GM19438 (cell line): ENCODE results near the gene ATP6V1B1.
A peak's percentile ranks its signal among the peaks of the same experiment; 100 is the strongest.

ENCODE experiments used
- ATAC-seq: cut with Tn5 transposase; IDR thresholded peaks from one replicate; pipeline ENCODE4 v1.9.1; 2021; ENCODE audit warnings: low read depth; ENCODE audit not compliant: unreplicated experiment

Gene ATP6V1B1

GRCh38 chr2:70901227-70902066 lies 34.3 kb upstream of the ATP6V1B1 start:
- no peak for ATAC-seq

DNA sequence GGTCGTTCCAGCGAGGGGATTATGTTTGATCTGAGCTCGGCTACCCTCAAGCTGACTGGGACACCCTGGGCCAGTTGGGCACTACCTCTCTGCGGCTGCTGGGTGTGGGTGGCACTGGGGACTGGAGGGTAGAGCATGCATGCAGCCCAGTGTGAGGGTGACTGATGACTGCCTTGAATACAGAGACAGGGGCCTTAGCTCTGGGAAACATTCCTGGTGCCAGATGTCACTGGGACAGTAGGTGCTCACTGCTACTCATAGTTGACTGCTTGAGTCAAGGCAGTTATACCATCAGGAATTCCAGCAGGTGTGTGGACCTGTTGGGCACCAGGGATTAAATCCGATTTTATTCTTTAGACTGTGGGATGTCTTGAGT lies 33.6 kb upstream of the ATP6V1B1 start:
- no peak for ATAC-seq

GRCh38 chr2:70902579-70902978 lies 33.1 kb upstream of the ATP6V1B1 start:
- no peak for ATAC-seq

- ATAC-seq = no peak
These were observed 32.5 kb upstream of the ATP6V1B1 start for GRCh38 chr2:70903171-70903570.

DNA sequence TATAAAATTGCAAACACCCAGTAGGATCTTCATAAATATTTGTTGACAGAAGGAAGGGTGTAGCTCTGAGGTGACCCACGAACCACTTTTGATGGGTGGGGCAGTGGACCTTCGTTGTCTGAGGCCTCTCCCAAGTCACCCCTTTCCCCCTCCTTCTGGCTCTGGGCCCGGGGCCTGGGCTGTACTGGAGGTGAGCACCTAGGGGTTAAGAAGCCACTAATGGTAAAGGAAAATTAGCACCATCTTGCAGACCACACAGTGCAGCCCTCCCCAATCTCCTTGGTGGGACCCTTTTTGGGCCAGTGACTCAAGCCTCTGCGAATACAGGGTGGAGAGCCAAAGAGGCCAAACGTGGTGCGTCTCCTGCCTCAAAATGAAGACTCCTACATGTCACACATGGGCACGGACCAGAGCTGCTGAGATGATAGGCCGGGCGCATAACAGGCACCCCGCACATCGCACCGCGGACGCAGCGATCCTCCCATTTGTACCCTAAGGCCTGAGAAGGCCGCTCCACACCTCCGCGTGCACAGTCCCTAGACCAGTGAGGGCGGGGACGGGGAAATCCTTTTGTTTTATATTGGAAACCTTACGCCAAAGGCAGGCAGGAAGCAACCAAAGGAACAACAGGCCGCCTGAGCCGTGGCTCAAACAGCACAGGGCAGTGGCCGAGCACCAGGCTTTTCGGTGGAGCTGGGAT lies 31.9 kb upstream of the ATP6V1B1 start:
- no peak for ATAC-seq

DNA sequence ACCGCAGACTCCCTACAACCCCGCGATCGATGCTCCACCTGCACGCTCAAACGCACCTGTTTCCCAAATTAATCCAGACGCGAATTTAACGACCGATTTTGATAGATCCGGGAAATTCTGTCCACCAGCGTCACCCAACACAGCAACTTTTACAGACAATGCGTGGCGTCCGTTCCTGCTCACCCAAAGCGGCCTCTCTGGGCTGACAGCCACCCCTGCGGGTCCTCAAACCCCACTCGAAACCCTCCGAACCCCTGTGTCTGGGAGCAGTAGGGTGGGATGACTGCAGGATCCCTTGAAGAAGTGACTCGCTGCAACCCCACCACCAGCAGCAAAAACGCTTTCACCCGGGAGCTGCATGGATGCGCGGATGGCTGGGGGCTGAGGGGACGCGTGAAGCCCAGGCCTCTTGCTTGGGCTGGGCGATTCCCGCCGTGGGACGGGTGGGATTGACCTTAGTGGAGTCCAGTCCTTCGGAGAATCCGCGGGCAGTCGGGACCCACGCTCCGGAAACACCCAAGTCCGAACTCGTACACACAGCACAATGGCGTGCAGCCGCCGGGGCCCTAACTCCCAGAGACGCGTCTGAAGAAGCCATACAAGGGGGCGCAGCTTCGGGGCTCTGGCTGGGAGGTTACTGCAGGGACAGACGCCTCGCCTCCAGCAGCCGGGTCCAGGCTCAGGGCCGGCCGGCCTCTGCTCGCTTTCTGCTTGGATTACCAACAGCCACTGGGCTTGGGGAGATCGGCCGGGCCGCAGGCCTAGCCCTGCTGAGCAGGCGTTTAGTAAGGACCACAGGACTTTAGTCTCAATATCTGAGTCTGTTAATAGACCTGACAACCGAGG lies 31.1 kb upstream of the ATP6V1B1 start:
- no peak for ATAC-seq

DNA sequence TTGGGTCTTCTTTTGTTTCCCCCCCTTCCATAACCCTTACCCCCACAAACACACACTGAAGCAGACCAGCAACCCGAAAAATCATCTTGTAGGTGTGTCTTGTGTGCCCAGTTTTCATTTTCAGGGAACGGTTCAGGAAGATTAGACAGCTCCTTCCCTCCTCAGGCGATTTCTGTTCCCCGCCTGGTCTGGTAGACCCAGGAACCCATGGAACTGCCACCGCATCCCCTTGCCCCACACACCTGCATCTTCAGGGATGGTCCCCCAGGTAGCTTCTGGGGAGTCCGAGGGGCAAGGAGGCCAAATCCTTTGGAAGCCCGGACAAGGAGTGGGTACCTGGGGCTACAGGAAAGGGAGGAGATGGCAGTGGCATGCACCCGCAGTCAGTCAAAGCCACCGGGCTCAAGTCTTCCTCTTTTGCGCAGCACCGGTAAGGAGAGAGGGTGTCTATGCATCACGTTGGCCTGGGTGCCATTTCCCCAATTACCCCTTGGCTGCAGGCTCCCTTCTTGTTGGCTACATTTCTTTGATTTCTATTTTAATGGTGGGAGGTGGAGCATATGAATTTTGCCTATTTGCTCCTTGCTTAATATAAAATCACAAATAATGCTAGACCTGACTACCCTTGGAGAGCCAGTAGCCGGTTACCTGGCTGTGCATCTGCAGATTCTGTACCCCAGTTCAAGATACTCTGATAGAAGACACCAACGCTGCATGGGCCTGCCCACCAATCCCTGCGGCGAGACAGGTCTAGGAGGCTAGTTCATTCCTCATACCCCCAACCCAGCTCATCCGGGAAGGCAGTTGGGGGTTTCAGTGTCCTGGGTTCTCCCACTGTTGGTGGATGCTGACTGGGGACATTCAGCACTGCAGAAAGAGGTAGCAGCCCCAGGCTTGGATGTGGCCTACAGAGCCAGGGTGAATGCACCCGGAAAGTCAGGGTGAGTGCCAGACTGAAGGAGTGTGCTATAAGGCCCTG lies 30.0 kb upstream of the ATP6V1B1 start:
- ATAC-seq = no peak

DNA sequence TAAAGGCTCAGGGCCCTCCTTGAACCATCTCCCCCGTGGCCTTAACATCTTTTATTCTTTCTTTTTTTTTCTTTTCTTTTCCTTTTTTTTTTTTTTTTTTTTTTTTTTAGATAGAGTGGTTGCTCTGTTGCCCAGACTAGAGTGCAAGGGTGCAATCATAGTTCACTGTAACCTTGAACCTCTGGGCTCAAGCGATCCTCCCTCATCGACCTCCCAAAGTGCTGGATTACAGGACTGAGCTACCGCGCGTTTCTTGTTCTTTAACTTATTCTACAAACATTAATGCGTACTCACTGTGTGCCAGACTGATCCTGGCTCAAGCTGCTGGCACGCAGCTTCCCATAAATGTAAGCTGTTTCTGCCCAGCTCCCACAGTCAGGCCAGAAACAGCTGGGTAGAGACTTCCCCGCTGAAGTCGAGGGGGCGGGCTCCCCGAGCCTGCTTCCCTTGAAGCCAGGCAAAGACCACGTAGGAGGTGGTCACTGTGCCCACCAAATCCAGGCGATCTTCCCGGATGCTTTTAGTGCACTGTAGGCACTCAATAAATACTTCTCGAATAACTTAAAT lies 29.2 kb upstream of the ATP6V1B1 start:
- ATAC-seq = no peak

- no peak for ATAC-seq
These were observed 28.3 kb upstream of the ATP6V1B1 start for GRCh38 chr2:70907130-70908057.

DNA sequence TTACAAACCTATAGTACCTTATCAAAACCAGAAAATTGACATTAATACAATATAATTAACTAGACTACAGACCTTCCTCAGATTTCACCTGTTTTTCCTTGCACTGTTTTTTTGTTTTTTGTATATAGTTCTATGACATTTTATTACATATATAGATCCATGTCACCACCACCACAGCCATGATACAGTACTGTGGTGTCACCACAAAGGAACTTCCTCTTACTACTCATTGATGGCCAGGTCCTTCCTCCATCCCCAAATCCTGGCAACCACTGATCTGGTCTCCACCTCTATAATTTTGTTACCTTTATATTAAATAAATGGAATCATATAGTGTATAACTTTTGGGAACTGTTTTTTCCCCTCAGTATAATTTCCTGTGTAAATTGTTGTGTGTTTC lies 19.4 kb upstream of the ATP6V1B1 start:
- ATAC-seq = no peak

DNA sequence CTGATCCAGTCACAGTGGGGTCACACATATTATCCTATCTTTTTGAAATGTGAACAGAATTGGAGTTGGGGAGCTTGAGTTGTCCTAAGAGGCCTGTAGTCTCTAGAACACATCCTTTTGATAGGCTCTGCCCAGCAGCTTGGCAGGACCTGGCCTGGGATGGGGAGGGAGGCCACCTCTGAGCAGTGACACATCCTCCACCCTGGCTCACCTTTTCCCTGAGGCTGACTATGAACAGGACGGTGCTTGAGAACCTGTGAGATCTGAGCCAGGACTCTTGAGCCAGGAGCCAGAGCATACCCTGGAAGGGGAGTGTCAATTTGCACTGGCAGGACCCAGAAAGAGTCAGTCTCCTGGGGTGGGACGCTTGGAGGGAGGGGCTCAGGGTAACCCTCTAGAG lies 17.7 kb upstream of the ATP6V1B1 start:
- ATAC-seq = no peak

DNA sequence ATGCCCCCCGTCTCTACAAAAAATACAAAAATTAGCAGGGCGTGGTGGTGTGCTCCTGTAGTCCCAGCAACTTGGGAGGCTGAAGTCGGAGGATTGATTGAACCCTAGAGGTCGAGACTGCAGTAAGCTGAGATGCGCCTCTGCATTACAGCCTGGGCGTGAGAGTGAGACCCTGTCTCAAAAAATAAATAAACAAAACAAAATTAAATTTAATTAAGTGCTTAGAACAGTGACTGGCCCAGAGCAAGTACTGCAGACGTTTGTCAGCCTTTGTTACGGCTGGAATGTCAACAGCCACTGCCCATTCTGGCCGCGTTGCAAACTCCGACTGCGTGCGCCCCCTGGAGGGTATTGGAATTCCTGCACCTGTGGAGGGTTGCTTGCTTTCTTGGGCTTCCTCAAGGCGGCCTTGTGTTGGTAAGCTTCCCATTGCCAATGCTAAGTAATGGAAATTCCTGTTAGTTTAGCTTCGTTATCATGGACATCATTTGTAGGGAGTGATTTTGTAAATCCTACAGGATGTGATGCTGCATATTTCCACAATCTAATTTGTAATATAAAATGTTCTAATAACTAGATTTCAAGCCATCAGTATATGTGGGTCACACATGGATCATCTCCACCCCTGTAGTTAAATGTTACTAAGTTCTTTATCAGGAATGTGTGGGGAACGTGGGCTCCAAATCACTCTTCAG lies 15.9 kb upstream of the ATP6V1B1 start:
- peak; percentile 62 for ATAC-seq

GRCh38 chr2:70920367-70920715 lies 15.4 kb upstream of the ATP6V1B1 start:
- no peak for ATAC-seq

- ATAC-seq = no peak
These were observed 14.7 kb upstream of the ATP6V1B1 start for GRCh38 chr2:70921031-70921430.

DNA sequence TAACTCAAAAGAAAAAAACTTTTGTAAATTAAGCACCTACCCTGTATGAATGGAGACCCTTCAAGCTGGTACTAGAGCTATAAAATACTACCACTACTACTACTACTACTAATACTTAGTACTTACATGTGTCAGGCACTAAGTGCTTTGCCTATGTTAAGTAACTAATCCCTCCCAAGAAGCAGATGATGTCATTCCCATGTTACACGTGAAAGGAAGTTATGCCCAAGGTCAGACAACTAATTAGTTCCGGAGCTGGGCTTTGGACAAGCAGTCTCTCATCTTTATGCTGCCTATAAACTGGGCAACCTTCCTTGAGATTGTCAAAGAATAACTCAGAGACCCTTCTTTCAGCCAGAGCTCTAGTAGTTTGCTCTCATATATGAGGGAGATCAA lies 13.9 kb upstream of the ATP6V1B1 start:
- ATAC-seq = no peak

DNA sequence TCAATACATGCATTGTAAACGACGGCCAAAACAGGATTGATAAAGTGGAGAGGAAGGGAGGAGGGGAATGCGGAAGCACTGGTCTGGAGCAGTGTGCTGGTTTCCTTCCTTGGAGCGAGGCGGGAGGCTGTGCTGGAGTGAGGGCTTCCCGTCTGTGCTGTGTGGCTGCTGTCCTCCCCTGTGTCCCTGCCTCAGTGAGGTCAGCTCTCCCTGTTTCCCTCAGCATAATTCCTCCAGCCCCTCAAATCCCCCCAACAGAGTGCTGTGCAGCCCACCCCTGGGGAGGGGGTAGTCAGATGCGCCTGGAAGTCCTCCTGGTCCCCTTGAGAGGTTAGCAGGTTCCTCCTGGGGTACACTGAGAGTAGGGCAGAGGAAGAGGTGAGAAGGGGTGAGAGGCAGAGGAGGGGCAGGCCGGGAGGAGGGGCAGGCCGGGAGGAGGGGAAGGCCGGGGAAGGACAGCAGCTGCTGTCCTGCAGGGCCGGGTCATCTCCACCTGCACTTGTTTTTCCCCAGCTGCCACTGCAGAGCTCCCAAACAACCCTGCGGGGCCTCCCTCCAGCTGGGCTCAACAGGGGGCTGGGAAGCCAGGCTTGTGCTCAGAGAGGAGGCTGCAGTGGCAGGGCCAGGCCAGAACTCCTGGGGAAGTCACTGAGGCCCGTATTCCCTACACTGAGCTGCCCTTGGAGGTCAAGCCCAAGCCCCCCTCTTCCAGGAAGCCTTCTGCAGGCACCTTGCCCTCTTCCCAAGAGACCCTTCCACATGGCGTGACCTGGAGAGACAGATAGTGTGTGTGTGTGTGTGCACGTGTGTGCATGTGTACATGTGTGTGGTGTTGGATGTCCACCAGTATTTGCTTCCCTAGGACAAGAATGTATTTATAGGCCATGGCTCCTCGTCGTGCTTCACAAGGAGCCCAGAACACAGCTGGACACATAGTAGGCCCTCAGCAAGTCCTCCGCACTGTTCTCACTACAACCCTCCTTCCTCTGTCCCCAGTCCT lies 13.2 kb upstream of the ATP6V1B1 start:
- no peak for ATAC-seq
